HepG2 (cell line): ENCODE data around the gene NECTIN3. TPM values are rescaled to one million over a fixed set of nuclear protein-coding genes. Genes with fewer than 3 reads are reported as not detected.

Source experiments
- ATAC-seq: fragments of 200-7000 bp; cut with Tn5 transposase; 3 replicates; pipeline ENCODE4 v1.9.1; 2020; ENCODE audit warnings: mild to moderate bottlenecking, moderate library complexity
- BruUV-seq: library from RNA; stranded (reverse); fragments of 400-500 nt; replicated peaks from 2 replicates; lab custom pipeline; 2021; lab: Mats Ljungman, UMichigan
- CTCF ChIA-PET: fragments of 300-600 bp; formaldehyde crosslinking; extraction: SDS; loops from one replicate; lab custom pipeline; 2021; ENCODE audit warnings: low total read pairs, inconsistent platforms, low intra/inter-chr PET ratio; lab: Yijun Ruan, JAX
- POLR2A ChIA-PET: fragments of 350-600 bp; sonication (Branson Sonifier 250); formaldehyde crosslinking; loops from one replicate; lab custom pipeline; 2020; ENCODE audit warnings: antibody characterized with exemption, inconsistent platforms; lab: Yijun Ruan, JAX
- DNase-seq: peaks from one replicate; pipeline ENCODE4 v3.0.0-alpha.2; 2015; ENCODE audit warnings: low spot score
- FAIRE-seq: peaks from 3 replicates; lab custom pipeline; 2011; peaks lifted over from hg19 to GRCh38; lab: Jason Lieb, UNC
- H2AFZ ChIP-seq: one replicate; pipeline ENCODE4 v1.6.1; 2011; ENCODE audit warnings: low read length, inconsistent platforms
- H3K27ac ChIP-seq: fragments of 300-600 bp; 3 replicates; pipeline ENCODE4 v1.8.0; 2011; ENCODE audit warnings: mixed run types, mild to moderate bottlenecking, mixed read lengths, low read length, inconsistent platforms; ENCODE audit not compliant: insufficient read depth; ENCODE audit errors: extremely low read length
- H3K27me3 ChIP-seq, 2 experiments: fragments of 200-600 bp in 1 of 2; 2 replicates in 1 of 2; 3 replicates in 1 of 2; pipeline versions ENCODE4 v1.6.0 to v1.8.0; 2011; ENCODE audit warnings: low read length in 2 of 2, mild to moderate bottlenecking in 2 of 2, moderate library complexity in 2 of 2, inconsistent platforms in 1 of 2; ENCODE audit not compliant: insufficient read depth in 2 of 2, control insufficient read depth in 1 of 2
- H3K36me3 ChIP-seq, 2 experiments: fragments of 200-600 bp in 1 of 2; replicated peaks in 1 of 2; 2 replicates in 1 of 2; 3 replicates in 1 of 2; pipeline versions ENCODE4 v1.5.1 to v1.8.0; 2011; ENCODE audit warnings: low read length in 2 of 2, inconsistent platforms in 1 of 2; ENCODE audit not compliant: insufficient read depth in 2 of 2, control insufficient read depth in 1 of 2
- H3K4me1 ChIP-seq: 2 replicates; pipeline ENCODE4 v1.5.1; 2012; ENCODE audit warnings: low read length, inconsistent platforms; ENCODE audit not compliant: insufficient read depth
- H3K4me2 ChIP-seq: 2 replicates; pipeline ENCODE4 v1.6.0; 2011; ENCODE audit warnings: low read depth, low read length, inconsistent platforms
- H3K4me3 ChIP-seq, 3 experiments: fragments of 200-600 bp in 1 of 3; sonication (generic), shearing (Covaris generic) in 1 of 3; replicated peaks in 1 of 3; 2 replicates each; pipeline ENCODE4 v1.5.1; 2011 to 2016; ENCODE audit warnings: low read length in 3 of 3, inconsistent platforms in 2 of 3, low read depth in 2 of 3, mild to moderate bottlenecking in 2 of 3, control low read depth in 1 of 3, mixed read lengths in 1 of 3; ENCODE audit not compliant: insufficient read depth in 1 of 3
- H3K79me2 ChIP-seq: one replicate; pipeline ENCODE4 v1.6.1; 2011; ENCODE audit warnings: low read length, inconsistent platforms; ENCODE audit not compliant: insufficient read depth
- H3K9ac ChIP-seq: 2 replicates; pipeline ENCODE4 v1.6.0; 2011; ENCODE audit warnings: mild to moderate bottlenecking, low read depth, low read length, inconsistent platforms; ENCODE audit not compliant: insufficient read depth
- H3K9me3 ChIP-seq: 2 replicates; pipeline ENCODE4 v1.5.1; 2012; ENCODE audit warnings: mild to moderate bottlenecking, low read length
- H4K20me1 ChIP-seq: 2 replicates; pipeline ENCODE4 v1.6.0; 2011; ENCODE audit warnings: inconsistent platforms, mild to moderate bottlenecking, low read length, moderate library complexity; ENCODE audit not compliant: insufficient read depth
- ZFP36L2 ChIP-seq: sonication (generic); formaldehyde crosslinking; IDR thresholded peaks from 2 replicates; pipeline ENCODE4 v1.4.0; 2020; ENCODE audit warnings: missing genetic modification reagents
- WGBS: methylation state at CpG from one replicate; pipeline ENCODE4 v1.1.6; 2017; ENCODE audit warnings: low lambda C conversion rate; 5-methylcytosine and 5-hydroxymethylcytosine counted together
- in situ Hi-C: cut with HindIII; loops from 2 replicates; pipeline ENCODE4 v1.10.0; 2017; ENCODE audit warnings: low pct_unique_long_range_greater_than_20kb; ENCODE audit not compliant: extremely low pct_ligation_motif_present
- intact Hi-C: fragments of 100-400 bp; cut with micrococcal nuclease; formaldehyde crosslinking; loops from one replicate; pipeline ENCODE4 v1.10.0; 2022; ENCODE audit not compliant: unreplicated experiment
- polyA plus RNA-seq, 8 experiments: library from polyadenylated mRNA; depleted of rRNA in 3 of 8; stranded (reverse) in 7 of 8; unstranded in 1 of 8; fragments of >200 nt; fragmentation: Illumina TruSeq in 4 of 8; extraction: Trizol in 4 of 8; gene quantifications; 2 replicates each; pipeline versions ENCODE4 v1.2.1 to v1.2.3, GENCODE V29; 2011 to 2016; ENCODE audit warnings: low read depth in 4 of 8, missing spikeins in 1 of 8, mixed read lengths in 1 of 8; ENCODE audit not compliant: insufficient read depth in 1 of 8
- total RNA-seq, 5 experiments: library from RNA; depleted of rRNA; stranded (reverse); fragments of >200 nt; fragmentation: Illumina TruSeq; extraction: Trizol; gene quantifications; 2 replicates each; pipeline ENCODE4 v1.2.3, GENCODE V29; 2016; ENCODE audit warnings: low read depth in 1 of 5
- TF ChIP-seq, protein P1 (sequence below): sonication (generic); formaldehyde crosslinking; IDR thresholded peaks from 2 replicates; pipeline ENCODE4 v1.5.0; 2020; ENCODE audit warnings: missing genetic modification reagents

The NECTIN3 gene
- total and polyA plus RNA-seq, 2 of the 13 experiments (the other 11 are each of a cell fraction or from before 2014, with no cell fraction given): 10.4 to 45.1 TPM

DNA sequence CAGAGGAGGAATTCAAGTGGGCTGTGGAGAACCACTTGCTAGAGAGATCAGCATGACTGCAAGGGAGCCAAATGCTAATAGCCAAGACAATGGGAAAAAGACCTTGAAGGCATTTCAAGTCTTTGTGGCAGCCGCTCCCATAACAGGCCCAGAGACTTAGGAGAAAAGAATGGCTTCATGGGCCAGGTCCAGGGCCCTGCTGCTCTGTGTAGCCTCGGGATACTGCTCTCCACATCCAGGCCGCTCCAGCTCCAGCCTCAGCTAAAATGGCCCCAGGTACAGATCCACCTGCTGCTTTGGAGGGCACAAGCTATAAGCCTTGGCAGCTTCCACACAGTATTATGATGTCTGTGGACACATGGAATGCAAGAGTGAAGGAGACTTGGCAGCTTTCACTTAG, 157.7 kb downstream of the NECTIN3 start:
- intact Hi-C loops: no loop called here
- H3K4me2 ChIP-seq: no peak overlapping the region
- no peak overlapping the region for H3K9ac ChIP-seq
- no peaks in the 10 kb centered on the region for H3K79me2 ChIP-seq
- POLR2A ChIA-PET: no interaction called here
- H3K36me3 ChIP-seq: no peaks in the 10 kb centered on the region
- TF ChIP-seq, protein P1, sequence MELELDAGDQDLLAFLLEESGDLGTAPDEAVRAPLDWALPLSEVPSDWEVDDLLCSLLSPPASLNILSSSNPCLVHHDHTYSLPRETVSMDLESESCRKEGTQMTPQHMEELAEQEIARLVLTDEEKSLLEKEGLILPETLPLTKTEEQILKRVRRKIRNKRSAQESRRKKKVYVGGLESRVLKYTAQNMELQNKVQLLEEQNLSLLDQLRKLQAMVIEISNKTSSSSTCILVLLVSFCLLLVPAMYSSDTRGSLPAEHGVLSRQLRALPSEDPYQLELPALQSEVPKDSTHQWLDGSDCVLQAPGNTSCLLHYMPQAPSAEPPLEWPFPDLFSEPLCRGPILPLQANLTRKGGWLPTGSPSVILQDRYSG (CRISPR knock-in tag): no peak
- no peaks in the 10 kb centered on the region for H3K9me3 ChIP-seq
- H3K27ac ChIP-seq: no peak overlapping the region
- DNase-seq (no peak), ATAC-seq (no peak), FAIRE-seq (no peak)
- H3K4me3 ChIP-seq: no peak overlapping the region
- no TSS peak for BruUV-seq
- H3K27me3 ChIP-seq: no peaks in the 10 kb centered on the region
- CTCF ChIA-PET: no interaction called here
- WGBS: 43% methylated on average over 1 of the region's 3 CpGs
- H2AFZ ChIP-seq: no peak overlapping the region
- in situ Hi-C loops: no loop called here
- no peaks in the 10 kb centered on the region for H4K20me1 ChIP-seq
- H3K4me1 ChIP-seq: no peaks in the 10 kb centered on the region

DNA sequence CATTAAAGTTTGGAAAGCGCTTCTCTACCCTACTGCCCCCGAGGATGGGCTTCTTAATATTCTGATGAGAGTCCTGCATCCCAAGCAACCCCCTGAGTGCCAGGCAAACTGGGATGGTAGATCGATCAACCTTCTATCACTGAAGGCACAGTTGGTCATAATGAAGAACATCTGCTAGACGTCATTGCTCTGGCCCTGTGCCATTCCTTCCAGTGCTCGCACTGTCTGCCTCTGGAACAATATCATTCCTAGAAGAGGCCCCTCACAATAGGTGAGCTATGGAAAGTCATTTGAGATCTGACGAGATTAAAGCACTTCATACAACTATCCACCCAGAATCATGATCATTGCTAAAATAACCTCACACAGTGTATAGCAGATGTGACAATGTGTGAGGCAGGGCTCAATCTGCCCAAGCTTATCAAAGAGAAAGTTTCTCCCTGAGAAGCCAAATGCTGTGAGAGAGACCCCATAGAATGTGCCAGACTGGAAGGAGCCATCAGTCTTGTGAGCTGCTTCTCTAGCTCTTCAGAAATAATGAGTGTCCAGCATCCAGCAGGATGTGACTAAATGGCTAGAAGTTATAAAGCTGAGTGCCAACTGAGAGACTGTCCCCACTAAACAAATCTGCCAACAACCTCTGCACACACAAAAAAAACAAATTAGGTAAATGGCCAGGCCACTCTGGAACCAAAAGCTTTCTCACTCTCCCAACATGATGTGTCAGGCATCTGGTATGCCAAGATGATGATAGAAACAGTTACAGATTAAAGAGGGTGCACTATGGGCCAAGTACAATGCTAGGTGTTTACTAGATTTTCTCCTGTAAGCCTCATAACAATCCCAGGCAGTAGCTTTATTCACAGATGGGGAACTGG, 165.5 kb downstream of the NECTIN3 start:
- Histone ChIP-seq H4K20me1 (no peaks in the 10 kb centered on the region), H3K4me2 (no peak overlapping the region), H3K9me3 (no peaks in the 10 kb centered on the region), H3K9ac (no peak overlapping the region), H3K36me3 (no peaks in the 10 kb centered on the region), H3K4me1 (no peaks in the 10 kb centered on the region), H2AFZ (no peak overlapping the region), H3K79me2 (no peaks in the 10 kb centered on the region), H3K27me3 (no peaks in the 10 kb centered on the region), H3K27ac (no peak overlapping the region), H3K4me3 (no peak overlapping the region)
- POLR2A ChIA-PET: no interaction called here
- DNase-seq (no peak), FAIRE-seq (no peak), ATAC-seq (no peak)
- CTCF ChIA-PET: no interaction called here
- in situ Hi-C loops: no loop called here
- BruUV-seq: no TSS peak
- intact Hi-C loops: no loop called here
- TF ChIP-seq ZFP36L2 (CRISPR knock-in tag): no peak
- WGBS: 0% methylated on average over 3 of the region's 6 CpGs
